Stimulated activated CD8-positive, alpha-beta memory T cell treated with anti-CD3 and anti-CD28 coated beads, Interleukin-15, amount 100 ng/mL, for 48 hours (primary cell): Measurements from ENCODE around the gene THUMPD2.

ENCODE experiments used
- DNase-seq, 2 donors: peaks; one replicate each; pipeline ENCODE4 v3.0.0-alpha.2; 2020; ENCODE audit warnings: low read depth in 2 of 2

THUMPD2 gene

GRCh38 chr2:39717067-39717466 is 62.0 kb downstream of the THUMPD2 start:
- no peak for DNase-seq

- DNase-seq, result no peak
Observed at GRCh38 chr2:39715822-39716221, 63.2 kb downstream of the THUMPD2 start.

- no peak for DNase-seq
Observed at GRCh38 chr2:39715095-39715494, 64.0 kb downstream of the THUMPD2 start.

- DNase-seq, result no peak
Observed at GRCh38 chr2:39712953-39713352, 66.1 kb downstream of the THUMPD2 start.

- no peak for DNase-seq
Observed at GRCh38 chr2:39710807-39711206, 68.3 kb downstream of the THUMPD2 start.

GRCh38 chr2:39708003-39708402 is 71.1 kb downstream of the THUMPD2 start:
- no peak for DNase-seq

- DNase-seq, result no peak
Observed at GRCh38 chr2:39706945-39707344, 72.1 kb downstream of the THUMPD2 start.

- DNase-seq, result no peak
Observed at GRCh38 chr2:39706312-39706711, 72.7 kb downstream of the THUMPD2 start.

GRCh38 chr2:39705638-39706037 is 73.4 kb downstream of the THUMPD2 start:
- no peak for DNase-seq

- DNase-seq, result no peak
Observed at GRCh38 chr2:39704540-39704939, 74.5 kb downstream of the THUMPD2 start.

- no peak for DNase-seq
Observed at GRCh38 chr2:39703181-39703872, 75.7 kb downstream of the THUMPD2 start.

- DNase-seq, result no peak
Observed at GRCh38 chr2:39701137-39701536, 77.9 kb downstream of the THUMPD2 start.

GRCh38 chr2:39697454-39697853 is 81.6 kb downstream of the THUMPD2 start:
- no peak for DNase-seq

GRCh38 chr2:39696838-39697237 is 82.2 kb downstream of the THUMPD2 start:
- no peak for DNase-seq

- DNase-seq, result no peak
Observed at GRCh38 chr2:39696101-39696553, 82.9 kb downstream of the THUMPD2 start.

- no peak for DNase-seq
Observed at GRCh38 chr2:39693245-39693644, 85.8 kb downstream of the THUMPD2 start.

- no peak for DNase-seq
Observed at GRCh38 chr2:39689876-39690275, 89.2 kb downstream of the THUMPD2 start.

- no peak for DNase-seq
Observed at GRCh38 chr2:39689272-39689841, 89.7 kb downstream of the THUMPD2 start.

GRCh38 chr2:39688181-39688580 is 90.9 kb downstream of the THUMPD2 start:
- DNase-seq, result no peak

- DNase-seq, result no peak
Observed at GRCh38 chr2:39686456-39686855, 92.6 kb downstream of the THUMPD2 start.
